Transverse colon (tissue), 4 donors: ENCODE results near the gene TNFRSF18. TPM values are rescaled to one million over a fixed set of nuclear protein-coding genes. Genes with fewer than 3 reads are reported as not detected.

ENCODE experiments used
- DNase-seq: peaks from one replicate; pipeline ENCODE4 v3.0.0-alpha.2; 2019
- H3K27ac ChIP-seq, 4 donors: fragments of 200-600 bp; sonication (generic); 2 replicates each; pipeline ENCODE4 v1.5.1; 2016 to 2018; ENCODE audit warnings: inconsistent platforms in 4 of 4
- H3K27me3 ChIP-seq: fragments of 200-600 bp; sonication (generic); 2 replicates; pipeline ENCODE4 v1.5.1; 2017; ENCODE audit warnings: inconsistent platforms
- H3K36me3 ChIP-seq, 4 donors: fragments of 200-600 bp; sonication (generic); 2 replicates each; pipeline ENCODE4 v1.5.1; 2017 to 2019; ENCODE audit warnings: inconsistent platforms in 4 of 4
- H3K4me1 ChIP-seq, 4 donors: fragments of 200-600 bp; sonication (generic); 2 replicates each; pipeline ENCODE4 v1.5.1; 2017 to 2020; ENCODE audit warnings: inconsistent platforms in 4 of 4
- H3K4me3 ChIP-seq, 4 donors: fragments of 200-600 bp; sonication (generic); 1 replicate in 1 of 4; 2 replicates in 3 of 4; pipeline versions ENCODE4 v1.5.1 to v1.6.1; 2017 to 2019; ENCODE audit warnings: inconsistent platforms in 4 of 4
- H3K9me3 ChIP-seq, 2 donors: fragments of 200-600 bp; sonication (generic); 2 replicates each; pipeline ENCODE4 v1.5.1; 2017 to 2019; ENCODE audit warnings: inconsistent platforms in 2 of 2
- EP300 ChIP-seq: sonication (generic); formaldehyde crosslinking; IDR thresholded peaks from one replicate; pipeline ENCODE4 v1.6.1; 2017; ENCODE audit warnings: antibody characterized with exemption, low read depth
- POLR2A ChIP-seq: fragments of 450-650 bp; IDR thresholded peaks from one replicate; pipeline ENCODE4 v1.6.1; 2016; ENCODE audit warnings: antibody characterized with exemption, mild to moderate bottlenecking, moderate library complexity
- POLR2AphosphoS5 ChIP-seq, 3 donors: sonication (generic); formaldehyde crosslinking; IDR thresholded peaks; one replicate each; pipeline ENCODE4 v1.6.1; 2016; ENCODE audit warnings: antibody characterized with exemption in 3 of 3
- WGBS, 2 donors: methylation state at CpG; one replicate each; pipeline ENCODE4 v1.1.5; 2018; ENCODE audit warnings: low coverage in 1 of 2; 5-methylcytosine and 5-hydroxymethylcytosine counted together
- in situ Hi-C, 4 donors: fragments of 200-750 bp; cut with MboI; loops; one replicate each; pipeline versions ENCODE4 v1.15.0 to v1.15.1; 2017; ENCODE audit warnings: low sequenced_read_pairs in 3 of 4, low pct_ligation_motif_present in 1 of 4, low pct_unique_long_range_greater_than_20kb in 1 of 4
- intact Hi-C: fragments of 100-400 bp; cut with DNase I; formaldehyde crosslinking; loops from one replicate; pipeline ENCODE4 v1.15.1; 2023; ENCODE audit warnings: low total_unique reads
- total RNA-seq, 4 donors: library from RNA; depleted of rRNA; stranded (reverse); fragments of >200 nt; gene quantifications; one replicate each; pipeline ENCODE4 v1.1.0, GENCODE V29; 2016
- TF ChIP-seq, protein P1 (sequence below), 5 experiments: fragments of 200-600 bp in 3 of 5; fragments of 450-650 bp in 2 of 5; sonication (generic) in 3 of 5; IDR thresholded peaks; 1 replicate in 2 of 5; 2 replicates in 3 of 5; pipeline ENCODE4 v1.5.1; 2016 to 2017; ENCODE audit warnings: antibody characterized with exemption in 5 of 5, inconsistent platforms in 3 of 5, mild to moderate bottlenecking in 2 of 5, moderate library complexity in 1 of 5

The TNFRSF18 gene
- total RNA-seq, 4 donors from 2014 or later: 3.3 to 7.9 TPM; not detected in 2

DNA sequence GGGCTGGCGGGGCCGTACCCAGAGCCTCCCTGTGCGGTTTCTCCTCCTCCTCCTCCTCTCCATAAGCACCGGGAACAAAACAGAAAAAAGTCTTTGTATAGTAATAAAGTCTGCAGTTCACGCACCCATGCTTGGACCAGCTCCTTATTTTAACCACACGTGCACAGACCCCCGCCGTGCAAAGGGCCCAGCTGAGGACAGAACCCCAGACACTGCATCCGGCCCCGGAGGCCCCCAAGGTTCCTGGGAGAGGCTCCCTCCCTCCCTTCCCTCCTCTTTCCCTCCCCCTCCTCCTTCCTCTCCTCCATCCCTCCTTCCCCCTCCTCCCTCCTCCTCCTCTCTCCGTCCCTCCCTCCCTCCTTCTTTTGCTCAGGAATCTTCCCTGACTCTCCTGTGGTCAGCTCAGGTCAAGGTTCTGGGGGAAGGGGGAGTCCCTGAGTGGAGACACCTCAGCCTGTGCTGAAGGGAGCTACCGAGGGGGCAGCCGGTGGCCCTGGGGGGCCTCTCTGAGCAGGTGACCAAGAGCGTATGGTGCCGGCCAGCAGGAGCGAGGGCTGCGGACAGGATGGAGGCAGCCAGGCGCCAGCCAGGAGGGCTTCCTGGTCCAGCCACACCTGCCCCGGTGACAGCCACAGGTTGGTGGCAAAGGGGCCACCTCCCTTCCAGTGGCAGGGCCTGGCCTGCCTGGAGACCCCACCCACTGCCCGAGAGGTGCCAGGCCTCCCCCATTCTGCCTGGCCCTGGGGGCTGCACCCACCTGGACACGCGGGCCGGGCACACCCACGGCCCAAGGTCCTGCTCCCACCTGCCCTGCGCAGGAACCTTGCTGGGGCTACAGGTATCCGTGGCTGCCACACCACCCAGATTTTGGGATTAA lies 35.9 kb downstream of the TNFRSF18 start:
- no peak overlapping the region for H3K4me3 ChIP-seq
- no peak for TF ChIP-seq POLR2AphosphoS5 (IDR thresholded peaks at IDR 0.05)
- peak; percentile 19 for TF ChIP-seq POLR2A
- TF ChIP-seq, protein P1, sequence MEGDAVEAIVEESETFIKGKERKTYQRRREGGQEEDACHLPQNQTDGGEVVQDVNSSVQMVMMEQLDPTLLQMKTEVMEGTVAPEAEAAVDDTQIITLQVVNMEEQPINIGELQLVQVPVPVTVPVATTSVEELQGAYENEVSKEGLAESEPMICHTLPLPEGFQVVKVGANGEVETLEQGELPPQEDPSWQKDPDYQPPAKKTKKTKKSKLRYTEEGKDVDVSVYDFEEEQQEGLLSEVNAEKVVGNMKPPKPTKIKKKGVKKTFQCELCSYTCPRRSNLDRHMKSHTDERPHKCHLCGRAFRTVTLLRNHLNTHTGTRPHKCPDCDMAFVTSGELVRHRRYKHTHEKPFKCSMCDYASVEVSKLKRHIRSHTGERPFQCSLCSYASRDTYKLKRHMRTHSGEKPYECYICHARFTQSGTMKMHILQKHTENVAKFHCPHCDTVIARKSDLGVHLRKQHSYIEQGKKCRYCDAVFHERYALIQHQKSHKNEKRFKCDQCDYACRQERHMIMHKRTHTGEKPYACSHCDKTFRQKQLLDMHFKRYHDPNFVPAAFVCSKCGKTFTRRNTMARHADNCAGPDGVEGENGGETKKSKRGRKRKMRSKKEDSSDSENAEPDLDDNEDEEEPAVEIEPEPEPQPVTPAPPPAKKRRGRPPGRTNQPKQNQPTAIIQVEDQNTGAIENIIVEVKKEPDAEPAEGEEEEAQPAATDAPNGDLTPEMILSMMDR (IDR thresholded peaks at IDR 0.05): no peak
- no peak for TF ChIP-seq EP300
- WGBS, 2 donors: 47% methylated on average over 26 of the region's 26 CpGs; no CpG with 5 or more reads in 1 of the 2 donors
- DNase-seq: no peak
- no peaks in the 10 kb centered on the region for H3K36me3 ChIP-seq
- H3K27ac ChIP-seq: peak overlapping the region in 2 of 4 donors; percentile 6 to 98
- intact Hi-C loops (no loop called here), in situ Hi-C loops (no loop called here)
- peaks cover 53% of the 10 kb centered on the region for H3K27me3 ChIP-seq
- peaks cover 0 to 23% (median 10%) of the 10 kb centered on the region in 4 donors for H3K4me1 ChIP-seq
- no peaks in the 10 kb centered on the region for H3K9me3 ChIP-seq

DNA sequence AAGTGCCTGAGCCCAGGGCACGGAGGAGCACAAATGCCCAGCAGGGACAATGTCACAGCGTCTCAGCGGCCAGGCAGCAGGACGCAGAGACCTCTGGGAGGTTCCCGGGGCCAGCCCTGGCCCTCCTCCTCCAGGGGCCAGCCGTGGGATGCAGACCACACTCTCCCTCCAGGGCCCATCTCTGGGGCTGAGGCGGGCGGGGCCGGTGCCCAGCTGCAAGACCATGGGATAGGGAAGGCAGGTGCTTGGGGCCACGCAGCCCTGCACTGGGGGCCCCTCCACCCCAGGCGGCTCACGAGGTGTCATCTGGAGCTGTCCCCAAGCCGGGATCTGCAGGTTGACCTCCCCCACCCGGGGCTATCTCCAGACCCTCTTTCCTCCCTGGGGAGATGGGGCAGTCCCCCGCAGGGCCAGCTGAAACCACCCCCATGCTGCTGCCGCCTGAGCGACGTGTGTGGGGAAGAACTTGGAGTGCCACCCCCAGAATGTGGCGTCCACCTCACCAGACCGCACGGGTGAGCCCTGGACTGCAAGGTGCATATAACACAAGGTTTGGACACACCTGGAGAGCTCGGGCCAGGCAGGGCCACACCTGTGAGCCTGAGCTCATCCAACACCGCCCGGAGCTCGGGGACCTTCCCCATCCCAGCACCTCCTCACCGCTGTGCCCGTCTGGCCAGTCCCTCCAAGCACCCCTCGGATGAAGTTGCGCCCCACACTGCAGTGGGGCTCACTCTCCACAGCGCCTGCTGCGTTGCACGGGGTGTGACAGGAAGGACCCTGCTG lies 36.8 kb downstream of the TNFRSF18 start:
- H3K36me3 ChIP-seq: no peaks in the 10 kb centered on the region
- no peak for TF ChIP-seq EP300
- TF ChIP-seq POLR2AphosphoS5 (IDR thresholded peaks at IDR 0.05): no peak
- H3K27ac ChIP-seq: peak overlapping the region in 1 of 4 donors; percentile 98
- no peaks in the 10 kb centered on the region for H3K9me3 ChIP-seq
- intact Hi-C loops: no loop called here
- WGBS, 2 donors: 44% methylated on average over 26 of the region's 32 CpGs; no CpG with 5 or more reads in 1 of the 2 donors
- peaks cover 53% of the 10 kb centered on the region for H3K27me3 ChIP-seq
- H3K4me3 ChIP-seq: no peak overlapping the region
- no peak for DNase-seq
- in situ Hi-C loops: no loop called here
- H3K4me1 ChIP-seq: peaks cover 0 to 23% (median 10%) of the 10 kb centered on the region in 4 donors

DNA sequence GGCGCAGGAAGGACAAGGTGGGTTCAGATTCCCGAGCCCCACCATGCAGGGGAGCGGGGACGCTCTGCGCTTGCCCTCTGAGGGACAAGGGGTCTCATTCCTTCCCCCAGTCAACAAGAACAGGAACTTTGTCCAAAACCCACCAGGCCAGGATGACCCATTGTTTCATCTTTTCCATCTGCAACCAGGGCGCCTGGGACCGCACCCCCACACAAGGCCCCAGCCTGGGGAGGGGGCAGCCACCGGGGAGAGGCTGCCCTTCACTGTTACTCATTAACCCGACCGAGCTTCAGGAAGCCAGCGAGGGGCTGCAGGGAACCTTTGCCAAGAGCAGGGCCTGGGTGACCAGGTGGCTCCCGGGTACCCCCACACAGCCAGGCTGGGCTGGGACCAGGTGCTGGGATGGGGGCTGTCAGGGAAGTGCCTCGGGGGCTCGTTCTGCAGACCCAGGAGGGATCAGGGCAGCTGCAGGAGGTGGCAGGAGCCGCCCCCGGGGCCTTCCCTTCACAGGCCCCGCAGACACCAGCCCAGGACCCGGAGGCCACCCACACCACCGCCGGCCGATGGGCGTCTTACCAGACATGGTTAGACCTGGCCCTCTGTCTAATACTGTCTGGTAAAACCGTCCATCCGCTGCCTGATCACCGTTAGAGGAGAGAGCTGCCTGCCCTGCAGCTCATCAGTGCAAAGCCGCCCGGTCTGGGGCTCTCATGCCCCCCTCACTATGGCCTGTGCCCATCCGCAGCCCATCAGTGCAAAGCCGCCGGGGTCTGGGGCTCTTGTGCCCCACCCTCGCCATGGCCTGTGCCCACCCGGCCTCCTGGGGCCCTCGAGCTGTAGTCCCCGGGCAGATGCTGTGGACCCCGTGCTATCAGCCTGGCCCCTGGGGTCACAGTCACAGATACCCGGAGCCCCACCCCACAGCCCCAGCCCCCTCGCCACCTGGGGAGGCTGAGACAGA lies 37.7 kb downstream of the TNFRSF18 start:
- intact Hi-C loops: no loop called here

More for the DNA sequence above, 37.7 kb downstream of the TNFRSF18 start:
- Histone ChIP-seq H3K27me3 (peaks cover 45% of the 10 kb centered on the region), H3K36me3 (no peaks in the 10 kb centered on the region), H3K4me1 (peaks cover 0 to 23% (median 9%) of the 10 kb centered on the region in 4 donors), H3K9me3 (no peaks in the 10 kb centered on the region), H3K4me3 (no peak overlapping the region), H3K27ac (peak overlapping the region in 2 of 4 donors; percentile 98)
- 69% methylated on average over 25 of the region's 37 CpGs; no CpG with 5 or more reads in 1 of the 2 donors for WGBS, 2 donors
- peak; percentile 13 for DNase-seq
- TF ChIP-seq, protein P1 (IDR thresholded peaks at IDR 0.05): no peak
- TF ChIP-seq EP300 (no peak), POLR2AphosphoS5 (IDR thresholded peaks at IDR 0.05) (peak in 1 of 3 donors; percentile 5)
- in situ Hi-C loops: no loop called here
